ENCODE data around the gene GALNS.

GRCh38 chr16:88861359-88861758, 4.6 kb upstream of the GALNS start:
- TF ChIP-seq CTCF (IDR thresholded peaks at IDR 0.05) = no peak
- no peak for TF ChIP-seq POLR2A (IDR thresholded peaks at IDR 0.05)
